NCI-H128 (cell line): ENCODE measurements around the gene ERP44.
"Not testable (repeated sequence)": the region's sequence is repeated elsewhere in the genome, so short reads cannot be mapped to it uniquely, and the experiment has no call there.

Experiments used
- DNase-seq: peaks from one replicate; lab custom pipeline; 2025; ENCODE audit not compliant: unreplicated experiment; lab: John Stamatoyannopoulos, UW

ERP44 gene

DNA sequence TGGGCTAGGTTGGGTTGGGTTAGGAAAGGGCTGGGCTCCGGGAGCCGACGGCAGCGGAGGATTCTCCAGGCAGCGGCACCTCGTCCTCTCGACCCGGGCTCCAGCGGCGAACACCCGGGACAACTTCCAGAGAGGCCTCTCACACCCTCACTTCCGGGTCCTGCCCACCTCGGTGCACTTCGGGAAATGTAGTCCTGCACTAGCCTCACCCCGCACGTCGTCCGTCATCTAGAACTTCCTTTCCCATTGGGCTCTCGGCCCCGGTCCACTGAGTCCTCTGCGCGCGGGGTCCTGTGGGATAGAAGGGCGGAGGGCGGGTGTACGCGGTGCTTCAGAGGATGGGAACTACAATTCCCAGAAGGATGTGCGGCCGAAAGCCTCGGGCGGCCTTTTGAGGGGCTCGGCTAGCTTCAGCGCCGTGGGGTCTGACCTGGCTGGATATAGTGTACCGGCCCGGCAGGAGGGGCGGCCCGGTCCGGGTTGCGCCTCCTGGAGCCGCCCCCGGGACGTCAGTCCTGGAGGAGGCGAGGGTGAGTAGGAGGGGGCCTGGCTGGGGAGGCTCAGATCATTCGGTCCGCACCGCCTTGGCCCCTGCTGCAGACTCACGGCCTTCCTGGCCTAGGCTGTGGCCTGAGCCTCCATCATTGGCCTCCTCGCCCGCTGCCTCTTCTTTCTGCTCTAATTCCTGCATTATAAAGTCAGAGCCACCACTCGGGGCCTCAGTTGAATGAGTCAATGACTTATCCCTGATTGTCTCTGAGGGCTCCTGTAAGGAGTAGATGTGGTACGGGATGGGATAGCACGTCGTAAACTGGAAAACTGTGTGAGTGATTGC lies at the start of gene ERP44, which contains the start of gene INVS:
ERP44 (minus strand) TSS at position 114 of the 835 bp plus-strand sequence. CDS start 160 bp downstream, outside the sequence.
INVS (plus strand) TSS at position 357 of the 835 bp plus-strand sequence. CDS start 5,279 bp downstream, outside the sequence.
- DNase-seq: peak; percentile 97

DNA sequence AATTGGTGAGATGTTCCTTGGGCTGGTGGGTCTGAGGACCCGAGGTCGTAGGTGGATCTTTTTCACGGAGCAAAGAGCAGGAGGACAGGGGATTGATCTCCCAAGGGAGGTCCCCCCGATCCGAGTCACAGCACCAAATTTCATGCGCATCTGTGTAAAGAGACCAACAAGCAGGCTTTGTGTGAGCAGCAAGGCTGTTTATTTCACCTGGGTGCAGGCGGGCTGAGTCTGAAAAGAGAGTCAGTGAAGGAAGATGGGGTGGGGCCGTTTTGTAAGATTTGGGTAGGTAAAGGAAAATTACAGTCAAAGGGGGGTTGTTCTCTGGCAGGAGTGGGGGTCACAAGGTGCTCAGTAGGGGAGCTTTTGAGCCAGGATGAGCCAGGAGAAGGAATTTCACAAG lies 47.2 kb upstream of the ERP44 start:
- not testable (repeated sequence) for DNase-seq

DNA sequence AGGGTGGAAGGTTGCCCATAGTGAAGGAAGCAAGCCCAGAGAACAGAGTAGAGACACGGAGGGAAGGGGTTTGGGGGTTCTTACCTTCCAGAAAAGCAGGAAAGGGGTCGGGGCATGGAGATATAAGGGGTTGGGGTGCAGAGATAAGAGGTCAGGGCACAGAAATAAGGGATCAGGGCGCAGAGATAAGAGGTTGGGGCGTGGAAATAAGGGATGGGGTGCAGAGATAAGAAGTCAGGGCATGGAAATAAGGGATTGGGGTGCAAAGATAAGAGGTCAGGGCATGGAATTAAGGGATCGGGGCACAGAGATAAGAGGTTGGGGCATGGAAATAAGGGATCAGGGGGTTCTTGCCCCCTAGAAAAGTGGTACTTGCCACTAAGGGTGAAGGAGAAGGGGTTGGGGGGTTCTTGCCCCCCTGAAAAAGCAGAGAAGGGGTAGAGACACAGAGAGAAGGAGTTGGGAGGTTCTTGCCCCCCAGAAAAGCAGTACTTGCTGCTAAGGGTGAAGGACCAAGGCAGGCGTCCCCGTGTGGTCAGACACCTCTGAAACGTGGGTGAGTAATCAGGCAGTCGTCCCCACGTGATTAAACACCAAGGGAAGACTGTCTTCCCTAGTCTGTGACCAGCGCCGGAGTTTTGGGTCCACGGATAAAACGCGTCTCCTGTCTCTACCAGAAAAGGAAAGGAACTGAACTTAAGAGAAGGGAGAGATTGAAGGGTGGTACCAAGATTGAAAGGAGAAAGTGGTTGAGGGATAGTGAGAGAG lies 46.6 kb upstream of the ERP44 start:
- DNase-seq: not testable (repeated sequence)

- DNase-seq: not testable (repeated sequence)
These were observed 43.1 kb upstream of the ERP44 start for GRCh38 chr9:100141862-100142261.

- not testable (repeated sequence) for DNase-seq
These were observed 41.5 kb upstream of the ERP44 start for GRCh38 chr9:100140303-100140702.

DNA sequence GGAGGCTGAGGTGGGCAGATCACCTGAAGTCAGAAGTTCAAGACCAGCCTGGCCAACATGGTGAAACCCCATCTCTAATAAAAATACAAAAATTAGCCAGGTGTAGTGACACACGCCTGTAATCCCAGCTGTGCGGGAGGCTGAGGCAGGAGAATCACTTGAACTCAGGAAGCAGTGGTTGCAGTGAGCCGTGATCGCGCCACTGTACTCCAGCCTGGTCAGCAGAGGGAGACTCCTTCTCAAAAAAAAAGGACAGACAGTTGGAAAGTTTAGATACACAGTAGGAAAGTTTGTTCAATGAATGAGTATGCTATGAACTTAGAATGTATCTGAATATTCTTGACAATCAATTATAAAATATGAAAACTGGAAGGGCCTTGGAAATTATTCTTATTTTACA lies 38.0 kb upstream of the ERP44 start:
- DNase-seq: not testable (repeated sequence)

- no peak for DNase-seq
These were observed 35.9 kb upstream of the ERP44 start for GRCh38 chr9:100134731-100135130.

GRCh38 chr9:100131875-100132430 lies 33.2 kb upstream of the ERP44 start:
- DNase-seq: no peak

- DNase-seq: no peak
These were observed 32.4 kb upstream of the ERP44 start for GRCh38 chr9:100131216-100131615.

DNA sequence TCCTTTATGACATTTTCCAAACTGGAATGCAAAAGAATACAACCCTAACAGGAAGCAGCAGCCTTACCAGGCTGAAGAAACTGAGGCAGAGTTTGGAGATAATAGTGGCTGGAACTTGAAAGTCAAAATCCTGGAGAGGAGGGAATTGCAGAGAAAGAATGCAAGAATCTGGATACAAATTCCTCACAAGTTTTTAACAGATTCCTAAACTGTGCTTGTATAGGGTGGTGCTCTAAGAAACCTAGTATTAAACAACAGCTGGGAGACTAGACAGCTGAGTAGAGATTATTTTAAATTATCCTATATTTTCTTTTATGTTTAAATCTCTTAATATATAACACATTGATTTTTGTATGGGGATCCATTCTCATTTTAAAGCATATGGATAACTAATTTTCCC lies 31.0 kb upstream of the ERP44 start:
- no peak for DNase-seq

DNA sequence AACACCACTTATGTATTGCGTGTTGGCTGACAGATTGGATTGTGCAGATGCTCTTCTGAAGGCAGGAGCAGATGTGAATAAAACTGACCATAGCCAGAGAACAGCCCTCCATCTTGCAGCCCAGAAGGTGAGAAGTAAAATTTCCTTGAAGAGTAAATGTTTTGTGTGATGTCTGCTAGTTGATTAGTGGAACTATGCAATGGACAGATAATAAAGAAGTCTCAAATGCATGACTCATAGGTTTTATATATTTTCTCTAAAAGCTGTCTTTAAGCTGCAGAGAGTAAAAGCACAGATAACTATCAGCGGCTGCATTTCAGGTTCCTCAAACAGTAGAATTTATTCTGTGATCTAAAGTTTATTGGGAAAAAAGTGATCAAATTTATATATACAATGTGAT lies 27.6 kb upstream of the ERP44 start:
- no peak for DNase-seq

DNA sequence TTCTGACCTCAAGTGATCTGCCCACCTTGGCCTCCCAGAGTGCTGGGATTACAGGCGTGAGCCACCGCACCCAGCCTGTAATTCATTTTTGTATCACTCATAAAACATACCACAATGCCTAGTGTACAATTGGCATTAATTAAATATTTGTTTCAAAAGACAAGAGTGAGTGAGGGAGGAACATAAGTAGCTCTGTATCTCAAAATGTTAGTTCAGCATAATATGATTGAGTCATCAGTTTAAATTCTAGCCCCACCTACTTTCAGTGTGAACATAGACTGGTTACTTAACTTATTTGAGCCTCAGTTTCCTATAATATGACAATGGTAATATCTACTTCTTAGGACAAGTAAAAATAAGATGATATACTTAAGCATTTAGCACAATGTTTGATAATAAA lies 27.1 kb upstream of the ERP44 start:
- no peak for DNase-seq

DNA sequence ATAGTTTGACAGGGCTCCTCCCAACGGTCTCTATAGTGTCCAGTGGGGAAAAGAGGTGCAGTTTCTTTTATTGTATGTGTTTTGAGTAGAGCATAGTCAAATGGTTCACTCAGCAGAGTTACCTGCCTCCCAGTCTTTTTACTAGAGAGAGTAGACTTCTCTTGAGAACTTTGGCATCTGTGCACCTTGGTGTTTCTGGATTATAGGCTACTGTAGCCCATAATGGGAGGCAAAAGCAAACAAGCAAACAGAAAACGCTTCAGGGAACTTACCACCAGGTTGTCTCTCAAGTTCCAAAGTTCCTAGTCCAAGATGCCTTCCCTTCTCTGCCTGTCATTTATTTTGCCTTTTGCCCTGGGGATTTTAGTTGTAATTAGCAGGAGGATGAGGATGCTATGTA lies 26.4 kb upstream of the ERP44 start:
- DNase-seq: no peak

GRCh38 chr9:100120286-100120685 lies 21.5 kb upstream of the ERP44 start:
- DNase-seq: no peak

- no peak for DNase-seq
These were observed 18.5 kb upstream of the ERP44 start for GRCh38 chr9:100117316-100117715.

GRCh38 chr9:100112677-100113336 lies 14.0 kb upstream of the ERP44 start:
- DNase-seq: no peak

GRCh38 chr9:100111235-100111634 lies 12.4 kb upstream of the ERP44 start:
- no peak for DNase-seq

- DNase-seq: no peak
These were observed 9.8 kb upstream of the ERP44 start for GRCh38 chr9:100108559-100108958.

- DNase-seq: no peak
These were observed 7.8 kb upstream of the ERP44 start for GRCh38 chr9:100106616-100107015.

- no peak for DNase-seq
These were observed 7.1 kb upstream of the ERP44 start for GRCh38 chr9:100105861-100106260.

GRCh38 chr9:100104314-100104713 lies 5.5 kb upstream of the ERP44 start:
- no peak for DNase-seq
